ES-I3 (cell line): ENCODE results near the gene TFAP2B.

Experiments used
- H3K36me3 ChIP-seq: 2 replicates; pipeline ENCODE4 v1.6.1; 2013; ENCODE audit warnings: mild to moderate bottlenecking, low read length, control low read depth, moderate library complexity; ENCODE audit not compliant: insufficient read depth
- H3K4me1 ChIP-seq: 2 replicates; pipeline ENCODE4 v1.6.1; 2013; ENCODE audit warnings: mild to moderate bottlenecking, control low read depth, low read length; ENCODE audit not compliant: insufficient read depth
- H3K9ac ChIP-seq: 2 replicates; pipeline ENCODE4 v1.6.1; 2013; ENCODE audit warnings: low read depth, mild to moderate bottlenecking, low read length, moderate library complexity
- H3K9me3 ChIP-seq: 2 replicates; pipeline ENCODE4 v1.6.1; 2013; ENCODE audit warnings: mild to moderate bottlenecking, low read length, moderate library complexity; ENCODE audit not compliant: control insufficient read depth, insufficient read depth

The TFAP2B gene

DNA sequence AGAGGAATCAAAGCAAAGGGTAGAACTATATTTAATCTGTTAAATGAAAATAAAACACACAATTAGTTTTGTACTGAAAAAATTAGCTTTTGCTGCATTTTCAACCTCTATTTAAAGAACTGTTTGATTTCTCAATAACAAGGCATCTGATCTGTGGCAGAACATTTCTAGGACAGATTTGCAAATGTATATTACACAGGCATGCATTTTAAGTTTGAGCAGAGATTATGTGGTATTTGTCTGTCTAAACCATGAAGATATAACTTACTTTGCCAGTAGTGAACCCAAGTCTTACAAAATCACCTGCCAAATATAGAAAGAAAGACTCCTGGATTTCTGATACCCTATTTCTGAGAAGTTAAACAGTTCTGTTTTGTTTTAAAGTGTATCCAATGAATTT, 71.9 kb downstream of the TFAP2B start:
- no peak overlapping the region for H3K9ac ChIP-seq
- H3K4me1 ChIP-seq: no peaks in the 10 kb centered on the region
- H3K9me3 ChIP-seq: no peaks in the 10 kb centered on the region
- H3K36me3 ChIP-seq: no peaks in the 10 kb centered on the region

DNA sequence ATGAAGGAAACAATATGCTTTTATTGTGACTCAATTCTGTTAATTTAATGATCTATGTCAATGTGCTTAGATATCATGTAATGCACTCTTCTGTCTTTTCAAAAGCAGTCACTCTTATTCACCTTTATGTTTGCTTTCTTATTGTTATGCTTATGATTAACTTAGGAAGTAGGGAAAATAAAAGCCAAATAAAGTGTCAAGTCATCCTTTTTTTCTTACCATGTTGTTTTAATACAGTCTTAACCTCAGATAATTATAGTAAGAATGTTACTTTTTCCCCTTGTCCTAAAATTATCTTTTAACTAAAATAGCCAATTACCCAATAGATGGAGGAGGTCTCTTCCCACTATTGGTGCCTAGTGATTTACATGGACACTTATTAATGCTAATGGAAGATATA, 72.6 kb downstream of the TFAP2B start:
- no peaks in the 10 kb centered on the region for H3K4me1 ChIP-seq

More for the DNA sequence above, 72.6 kb downstream of the TFAP2B start:
- Histone ChIP-seq H3K9me3 (no peaks in the 10 kb centered on the region), H3K36me3 (no peaks in the 10 kb centered on the region), H3K9ac (no peak overlapping the region)
